ENCODE measurements around the gene PHLPP1. TPM values are rescaled to one million over a fixed set of nuclear protein-coding genes. Genes with fewer than 3 reads are reported as not detected.

The PHLPP1 gene
- total and polyA plus RNA-seq, 12 donors: 13.8 to 61.6 (median 37.8) TPM

GRCh38 chr18:63004466-63005089 lies 289.2 kb downstream of the PHLPP1 start:
- Histone ChIP-seq H3K4me3 (no peak overlapping the region), H3K27ac (no peak overlapping the region), H3K4me1 (replicated peaks in 1 of 2) (peaks cover 6% of the 10 kb centered on the region in 2 donors), H3K36me3 (replicated peaks in 1 of 2) (no peaks in the 10 kb centered on the region), H3K9me3 (replicated peaks in 1 of 3) (no peaks in the 10 kb centered on the region), H3K27me3 (no peaks in the 10 kb centered on the region)
- peak in 1 of 7 donors; percentile 35 for DNase-seq
- WGBS, 4 donors: 81 to 91% (median 88%) methylated on average over 7 to 9 of the region's 9 CpGs
- intact Hi-C loops (cut with DNase I): loop anchor here in 1 of 2 donors (10.0 kb wide), 1 partner anchor 420 kb away; the partner anchor contains the start of gene VPS4B
- TF ChIP-seq POLR2A (IDR thresholded peaks at IDR 0.05) (no peak), CTCF (IDR thresholded peaks at IDR 0.05) (no peak)

- intact Hi-C loops (cut with DNase I): loop anchor here in 1 of 2 donors (10.0 kb wide), 1 partner anchor 419 kb away; the partner anchor contains the start of gene VPS4B
- WGBS, 4 donors: 82 to 91% (median 89%) methylated on average over 5 to 8 of the region's 8 CpGs
- Histone ChIP-seq H3K36me3 (replicated peaks in 1 of 2) (no peaks in the 10 kb centered on the region), H3K4me1 (replicated peaks in 1 of 2) (no peaks in the 10 kb centered on the region), H3K9me3 (replicated peaks in 1 of 3) (no peaks in the 10 kb centered on the region), H3K27me3 (no peaks in the 10 kb centered on the region), H3K27ac (no peak overlapping the region), H3K4me3 (no peak overlapping the region)
- peak in 1 of 7 donors; percentile 35 for DNase-seq
- TF ChIP-seq CTCF (IDR thresholded peaks at IDR 0.05) (no peak), POLR2A (IDR thresholded peaks at IDR 0.05) (no peak)
These were observed 290.0 kb downstream of the PHLPP1 start for GRCh38 chr18:63005306-63005705.

DNA sequence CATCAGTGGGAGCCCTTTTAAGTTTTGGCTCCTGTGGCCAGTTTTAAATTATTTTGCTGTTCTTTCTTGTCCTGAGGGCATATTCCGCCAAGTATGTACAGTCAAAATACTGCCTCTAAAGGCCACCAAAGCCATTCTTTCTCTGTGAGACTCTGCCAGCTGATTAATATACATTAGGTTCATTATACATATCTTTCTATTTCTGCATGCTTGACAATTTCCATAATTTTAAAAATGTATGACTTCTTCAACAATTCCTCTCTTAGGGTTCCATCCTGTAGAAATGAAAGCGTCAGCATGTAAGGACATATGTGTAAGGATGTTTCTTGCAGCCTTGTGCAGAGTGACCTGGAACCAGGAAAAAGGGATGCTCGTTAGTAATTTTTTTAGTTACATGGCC lies 291.9 kb downstream of the PHLPP1 start:
- DNase-seq: no peak
- intact Hi-C loops (cut with DNase I): loop anchor here in 1 of 2 donors (10.0 kb wide), 1 partner anchor 418 kb away; the partner anchor contains the start of gene VPS4B
- no peaks in the 10 kb centered on the region for H3K9me3 ChIP-seq (replicated peaks in 1 of 3)
- 80 to 89% (median 86%) methylated on average over 3 of the region's 3 CpGs for WGBS, 4 donors
- no peaks in the 10 kb centered on the region for H3K27me3 ChIP-seq
- no peak for TF ChIP-seq CTCF (IDR thresholded peaks at IDR 0.05)
- TF ChIP-seq POLR2A (IDR thresholded peaks at IDR 0.05): no peak
- H3K36me3 ChIP-seq (replicated peaks in 1 of 2): no peaks in the 10 kb centered on the region
- H3K4me1 ChIP-seq (replicated peaks in 1 of 2): no peaks in the 10 kb centered on the region
- no peak overlapping the region for H3K27ac ChIP-seq
- no peak overlapping the region for H3K4me3 ChIP-seq

DNA sequence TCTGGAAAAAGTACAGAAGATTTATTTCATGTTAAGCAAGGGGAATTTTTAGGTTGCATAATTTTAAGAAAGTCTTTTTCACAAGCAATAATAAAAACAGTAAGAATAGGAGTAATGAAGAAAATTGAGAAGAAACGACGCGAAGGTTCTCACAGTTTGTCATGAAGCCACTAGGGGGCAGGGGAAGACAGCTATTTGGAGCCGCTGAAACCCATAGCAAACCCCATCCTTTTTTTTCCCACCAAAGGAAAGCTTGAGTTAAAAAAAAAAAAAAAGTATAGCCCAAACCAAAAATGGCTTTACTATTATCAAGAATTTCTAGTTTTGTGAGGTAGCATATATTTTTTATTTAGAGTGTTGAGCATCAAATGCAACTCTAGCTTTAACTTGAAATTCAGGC lies 300.9 kb downstream of the PHLPP1 start:
- WGBS, 4 donors: 0 to 1% (median 0%) methylated on average over 4 of the region's 4 CpGs
- TF ChIP-seq CTCF (IDR thresholded peaks at IDR 0.05) (peak; percentile 62 to 86 (median 82)), POLR2A (IDR thresholded peaks at IDR 0.05) (no peak)
- H3K4me3 ChIP-seq: no peak overlapping the region
- H3K27me3 ChIP-seq: no peaks in the 10 kb centered on the region
- H3K9me3 ChIP-seq (replicated peaks in 1 of 3): no peaks in the 10 kb centered on the region
- H3K27ac ChIP-seq: no peak overlapping the region
- intact Hi-C loops (cut with DNase I): loop anchor here in 1 of 2 donors (5.0 to 10.0 kb wide), 4 partner anchors 139 to 426 kb away; no protein-coding TSS in a partner anchor
- no peaks in the 10 kb centered on the region for H3K4me1 ChIP-seq (replicated peaks in 1 of 2)
- peak; percentile 34 to 79 (median 44) for DNase-seq
- H3K36me3 ChIP-seq (replicated peaks in 1 of 2): no peaks in the 10 kb centered on the region
